Activated CD4-positive, alpha-beta memory T cell treated with anti-CD3 and anti-CD28 coated beads for 36 hours (primary cell): ENCODE results near the gene OPN1MW3. TPM values are rescaled to one million over a fixed set of nuclear protein-coding genes. Genes with fewer than 3 reads are reported as not detected.
"Not testable (repeated sequence)": the region's sequence is repeated elsewhere in the genome, so short reads cannot be mapped to it uniquely, and the experiment has no call there.

Experiments used
- CTCF ChIA-PET: fragments of 350-600 bp; sonication (Branson Sonifier 250); formaldehyde crosslinking; loops from one replicate; lab custom pipeline; 2021; ENCODE audit warnings: antibody characterized with exemption, inconsistent platforms; lab: Charles Lee
- POLR2A ChIA-PET: fragments of 350-600 bp; sonication (Branson Sonifier 250); formaldehyde crosslinking; loops from one replicate; lab custom pipeline; 2021; ENCODE audit warnings: antibody characterized with exemption; lab: Charles Lee
- DNase-seq: peaks from one replicate; pipeline ENCODE4 v3.0.0-alpha.2; 2020
- H3K27ac Mint-ChIP-seq: one replicate; pipeline ENCODE4 v1.8.0; 2021; ENCODE audit warnings: mixed read lengths
- H3K27me3 Mint-ChIP-seq: one replicate; pipeline ENCODE4 v1.8.0; 2021; ENCODE audit warnings: mixed read lengths
- H3K36me3 Mint-ChIP-seq: one replicate; pipeline ENCODE4 v1.8.0; 2021; ENCODE audit warnings: mixed read lengths
- H3K4me1 Mint-ChIP-seq: one replicate; pipeline ENCODE4 v1.8.0; 2021; ENCODE audit warnings: low read depth, mixed read lengths
- H3K4me3 Mint-ChIP-seq: one replicate; pipeline ENCODE4 v1.8.0; 2021; ENCODE audit warnings: mild to moderate bottlenecking, mixed read lengths
- H3K9me3 Mint-ChIP-seq: one replicate; pipeline ENCODE4 v1.8.0; 2021; ENCODE audit warnings: mixed read lengths
- intact Hi-C: fragments of 100-400 bp; cut with micrococcal nuclease; formaldehyde crosslinking; loops from one replicate; pipeline ENCODE4 v1.15.1; 2023
- total RNA-seq, 2 experiments: library from RNA; stranded (reverse); gene quantifications; one replicate each; pipeline ENCODE4 v1.2.3, GENCODE V29; 2021

Gene OPN1MW3
- not detected for total RNA-seq

GRCh38 chrX:154257282-154257681 lies at the start of gene OPN1MW3:
Gene OPN1MW3 (plus strand): TSS chrX:154257582. CDS start chrX:154257620, 38 bp downstream.
- DNase-seq, H3K4me3 Mint-ChIP-seq, H3K27ac Mint-ChIP-seq, CTCF ChIA-PET, intact Hi-C loops, H3K36me3 Mint-ChIP-seq, H3K27me3 Mint-ChIP-seq, POLR2A ChIA-PET, H3K9me3 Mint-ChIP-seq, H3K4me1 Mint-ChIP-seq: not testable (repeated sequence)

DNA sequence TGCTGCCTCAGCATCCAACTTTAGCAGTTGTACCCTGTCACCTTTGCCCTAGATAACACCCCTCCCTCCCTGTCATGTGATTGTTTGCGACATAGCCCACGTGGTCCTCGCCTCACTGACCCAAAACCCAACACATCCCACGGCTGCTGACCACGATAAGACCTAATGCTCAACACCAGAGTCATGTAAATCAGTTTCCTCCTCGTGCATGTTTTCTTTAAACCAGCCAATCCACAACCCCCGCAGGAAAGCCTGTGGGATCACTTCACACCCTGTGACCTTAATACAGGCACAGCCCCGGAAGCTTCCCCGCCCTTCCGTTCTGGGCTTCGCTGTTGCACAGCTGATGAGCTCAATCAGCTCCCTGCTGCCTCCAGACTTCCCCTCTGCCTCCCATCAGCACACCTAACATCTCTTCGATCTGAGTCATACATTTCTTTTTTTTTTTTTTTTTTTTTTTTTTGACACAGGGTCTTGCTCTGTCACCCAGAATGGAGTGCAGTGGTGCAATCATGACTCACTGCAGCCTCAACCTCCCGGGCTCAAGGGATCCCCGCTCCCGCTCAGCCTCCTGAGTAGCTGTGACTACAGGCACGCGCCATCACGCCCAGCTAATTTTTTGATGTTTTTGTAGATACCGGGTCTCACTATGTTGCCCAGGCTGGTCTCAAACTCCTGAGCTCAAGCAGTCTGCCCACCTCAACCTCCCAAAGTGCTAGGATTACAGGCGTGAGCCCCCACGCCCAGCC lies 47.5 kb upstream of the OPN1MW3 start:
- H3K27me3 Mint-ChIP-seq, H3K4me3 Mint-ChIP-seq, intact Hi-C loops, CTCF ChIA-PET, DNase-seq, H3K4me1 Mint-ChIP-seq, H3K36me3 Mint-ChIP-seq, H3K9me3 Mint-ChIP-seq, POLR2A ChIA-PET, H3K27ac Mint-ChIP-seq: not testable (repeated sequence)

DNA sequence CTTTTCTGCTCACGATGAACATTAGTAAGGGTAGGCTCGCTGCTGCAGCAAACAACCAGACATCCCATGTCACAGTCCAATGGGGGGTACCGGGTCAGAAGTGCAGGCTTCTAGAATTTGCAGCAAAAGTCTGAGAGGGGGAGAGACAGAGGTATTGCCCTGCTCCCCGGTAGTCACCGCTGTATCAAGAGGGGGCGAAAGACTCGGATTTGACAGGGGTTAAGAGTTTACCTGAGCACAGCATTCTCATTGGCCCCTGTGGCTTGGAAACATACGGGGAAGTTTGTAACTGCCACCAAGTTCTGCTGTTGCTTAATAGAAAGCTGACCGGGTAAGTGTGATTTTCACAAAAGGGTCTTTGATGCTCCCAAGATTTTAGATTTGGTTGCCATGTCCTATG lies 46.3 kb upstream of the OPN1MW3 start:
- H3K4me1 Mint-ChIP-seq, DNase-seq, H3K27me3 Mint-ChIP-seq, H3K36me3 Mint-ChIP-seq, intact Hi-C loops, H3K4me3 Mint-ChIP-seq, H3K27ac Mint-ChIP-seq, POLR2A ChIA-PET, H3K9me3 Mint-ChIP-seq, CTCF ChIA-PET: not testable (repeated sequence)

DNA sequence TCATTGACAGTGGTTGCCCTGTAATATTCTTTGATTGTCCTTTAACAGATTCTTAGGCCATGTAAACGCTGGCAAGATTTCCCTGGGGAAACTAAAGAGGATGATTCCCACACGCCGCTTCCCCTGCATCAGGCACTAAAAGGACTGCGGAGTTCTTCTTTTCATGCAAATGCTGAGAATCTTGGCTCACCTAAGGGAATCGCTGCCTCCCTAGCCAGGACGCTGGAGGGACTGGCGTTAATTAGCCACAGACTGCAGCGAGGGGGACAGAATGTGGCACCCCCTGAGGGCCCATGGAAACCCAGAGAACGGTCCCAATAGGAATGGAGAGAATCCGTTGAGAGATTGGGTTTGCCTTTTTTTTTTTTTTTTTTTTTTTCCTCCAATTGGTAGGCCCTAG lies 45.9 kb upstream of the OPN1MW3 start:
- H3K27ac Mint-ChIP-seq, H3K4me1 Mint-ChIP-seq, intact Hi-C loops, DNase-seq, CTCF ChIA-PET, H3K27me3 Mint-ChIP-seq, H3K36me3 Mint-ChIP-seq, H3K4me3 Mint-ChIP-seq, H3K9me3 Mint-ChIP-seq, POLR2A ChIA-PET: not testable (repeated sequence)

DNA sequence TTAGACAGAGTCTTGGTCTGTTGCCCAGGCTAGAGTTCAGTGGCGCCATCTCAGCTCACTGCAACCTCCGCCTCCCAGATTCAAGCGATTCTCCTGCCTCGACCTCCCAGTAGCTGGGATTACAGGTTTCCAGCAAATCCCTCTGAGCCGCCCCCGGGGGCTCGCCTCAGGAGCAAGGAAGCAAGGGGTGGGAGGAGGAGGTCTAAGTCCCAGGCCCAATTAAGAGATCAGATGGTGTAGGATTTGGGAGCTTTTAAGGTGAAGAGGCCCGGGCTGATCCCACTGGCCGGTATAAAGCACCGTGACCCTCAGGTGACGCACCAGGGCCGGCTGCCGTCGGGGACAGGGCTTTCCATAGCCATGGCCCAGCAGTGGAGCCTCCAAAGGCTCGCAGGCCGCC lies 37.9 kb upstream of the OPN1MW3 start, which contains the start of gene OPN1MW2:
Gene OPN1MW2, plus strand, starts transcription at position 301 of the 400 bp plus-strand sequence. Its CDS starts 60 bp downstream, at position 361.
- intact Hi-C loops, H3K4me3 Mint-ChIP-seq, H3K27me3 Mint-ChIP-seq, H3K36me3 Mint-ChIP-seq, DNase-seq, CTCF ChIA-PET, H3K27ac Mint-ChIP-seq, H3K4me1 Mint-ChIP-seq, POLR2A ChIA-PET, H3K9me3 Mint-ChIP-seq: not testable (repeated sequence)

DNA sequence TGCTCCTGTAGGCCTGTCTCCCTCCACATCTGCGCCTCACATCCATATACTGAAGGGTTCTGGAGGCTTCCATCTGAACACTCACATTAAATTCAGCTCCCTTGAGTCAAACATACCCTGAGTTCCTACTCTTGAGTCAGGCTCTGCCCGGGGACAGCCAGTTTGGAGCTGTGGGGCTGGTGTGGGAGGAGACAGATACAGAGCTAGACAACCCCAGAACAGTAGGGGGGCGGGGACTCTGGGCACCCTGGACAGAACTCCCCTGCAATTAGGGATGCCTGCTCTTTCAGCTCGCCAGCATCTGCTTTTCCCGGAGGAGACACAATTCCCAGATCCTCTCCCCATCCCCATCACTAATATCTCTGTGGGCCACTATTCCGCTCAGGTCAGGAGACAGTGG lies 32.1 kb upstream of the OPN1MW3 start:
- CTCF ChIA-PET, H3K9me3 Mint-ChIP-seq, DNase-seq, H3K4me3 Mint-ChIP-seq, intact Hi-C loops, H3K36me3 Mint-ChIP-seq, POLR2A ChIA-PET, H3K27ac Mint-ChIP-seq, H3K27me3 Mint-ChIP-seq, H3K4me1 Mint-ChIP-seq: not testable (repeated sequence)

DNA sequence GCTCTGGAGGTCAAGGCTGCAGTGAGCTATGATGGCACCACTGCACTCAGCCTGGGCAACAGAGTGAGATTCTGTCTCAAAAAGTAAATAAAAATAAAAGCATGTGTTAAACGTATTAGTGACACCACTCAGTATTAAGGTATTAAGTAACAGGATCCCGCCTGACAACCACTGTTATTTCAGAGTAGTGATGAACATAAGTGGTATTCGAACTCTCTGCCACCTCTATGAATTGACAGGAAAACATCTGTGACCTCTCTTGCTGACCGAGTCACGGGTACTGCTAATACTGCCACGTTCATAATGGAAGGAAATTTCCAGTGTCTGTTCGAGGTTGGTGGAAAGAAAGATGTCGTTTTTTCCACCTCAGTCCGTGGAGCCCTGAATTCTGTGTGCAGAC lies 30.7 kb upstream of the OPN1MW3 start:
- H3K4me1 Mint-ChIP-seq, H3K27me3 Mint-ChIP-seq, H3K4me3 Mint-ChIP-seq, H3K9me3 Mint-ChIP-seq, CTCF ChIA-PET, H3K27ac Mint-ChIP-seq, intact Hi-C loops, POLR2A ChIA-PET, DNase-seq, H3K36me3 Mint-ChIP-seq: not testable (repeated sequence)

DNA sequence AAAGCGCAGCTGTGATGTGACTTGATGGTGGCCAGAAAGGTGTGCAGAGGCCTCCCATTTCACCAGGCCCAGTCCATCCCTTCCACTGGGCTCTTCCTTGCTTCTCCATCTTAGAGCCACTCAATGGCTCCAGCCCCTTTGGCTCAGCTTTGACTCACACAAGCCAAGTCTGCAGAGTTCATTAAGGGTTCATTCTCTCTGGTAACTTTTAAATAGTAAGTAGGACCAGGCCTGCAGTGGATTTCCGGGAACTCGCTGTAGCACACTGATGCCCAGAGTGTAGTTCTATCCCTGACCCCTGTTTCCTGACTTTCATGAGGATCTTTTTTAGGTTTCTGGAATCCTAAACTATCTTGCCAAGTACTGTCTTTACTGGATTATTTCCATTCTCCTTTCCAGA lies 25.9 kb upstream of the OPN1MW3 start:
- H3K27me3 Mint-ChIP-seq, H3K4me1 Mint-ChIP-seq, intact Hi-C loops, H3K36me3 Mint-ChIP-seq, CTCF ChIA-PET, H3K4me3 Mint-ChIP-seq, H3K27ac Mint-ChIP-seq, POLR2A ChIA-PET, DNase-seq, H3K9me3 Mint-ChIP-seq: not testable (repeated sequence)

GRCh38 chrX:154233620-154234019 lies 23.8 kb upstream of the OPN1MW3 start:
- H3K27me3 Mint-ChIP-seq, CTCF ChIA-PET, POLR2A ChIA-PET, intact Hi-C loops, H3K4me3 Mint-ChIP-seq, H3K4me1 Mint-ChIP-seq, DNase-seq, H3K9me3 Mint-ChIP-seq, H3K36me3 Mint-ChIP-seq, H3K27ac Mint-ChIP-seq: not testable (repeated sequence)

- POLR2A ChIA-PET, H3K4me3 Mint-ChIP-seq, H3K36me3 Mint-ChIP-seq, H3K27ac Mint-ChIP-seq, DNase-seq, intact Hi-C loops, H3K27me3 Mint-ChIP-seq, H3K9me3 Mint-ChIP-seq, CTCF ChIA-PET, H3K4me1 Mint-ChIP-seq: not testable (repeated sequence)
Measured at GRCh38 chrX:154238939-154239559, 18.3 kb upstream of the OPN1MW3 start.

DNA sequence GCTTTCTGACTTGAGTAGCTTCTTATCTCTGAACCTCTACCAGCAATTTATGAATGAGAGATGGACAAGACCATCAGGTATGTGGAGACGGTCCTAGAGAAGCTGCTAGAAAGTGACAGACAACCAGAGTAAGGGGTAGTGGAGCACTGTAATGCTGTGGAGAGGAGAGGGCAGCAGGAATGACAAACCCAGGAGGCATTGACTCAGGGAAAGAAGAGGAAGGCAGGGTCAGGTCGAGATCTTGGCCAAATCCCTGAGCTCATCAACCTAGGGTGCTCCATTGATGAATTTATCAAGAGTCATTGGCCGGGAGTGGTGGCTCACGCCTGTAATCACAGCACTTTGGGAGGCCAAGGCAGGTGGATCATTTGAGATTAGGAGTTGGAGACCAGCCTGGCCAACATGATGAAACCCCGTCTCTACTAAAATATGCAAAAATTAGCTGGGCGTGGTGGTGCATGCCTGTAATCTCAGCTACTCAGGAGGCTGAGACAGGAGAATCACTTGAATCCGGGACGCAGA lies 17.3 kb upstream of the OPN1MW3 start:
- DNase-seq, CTCF ChIA-PET: not testable (repeated sequence)

DNA sequence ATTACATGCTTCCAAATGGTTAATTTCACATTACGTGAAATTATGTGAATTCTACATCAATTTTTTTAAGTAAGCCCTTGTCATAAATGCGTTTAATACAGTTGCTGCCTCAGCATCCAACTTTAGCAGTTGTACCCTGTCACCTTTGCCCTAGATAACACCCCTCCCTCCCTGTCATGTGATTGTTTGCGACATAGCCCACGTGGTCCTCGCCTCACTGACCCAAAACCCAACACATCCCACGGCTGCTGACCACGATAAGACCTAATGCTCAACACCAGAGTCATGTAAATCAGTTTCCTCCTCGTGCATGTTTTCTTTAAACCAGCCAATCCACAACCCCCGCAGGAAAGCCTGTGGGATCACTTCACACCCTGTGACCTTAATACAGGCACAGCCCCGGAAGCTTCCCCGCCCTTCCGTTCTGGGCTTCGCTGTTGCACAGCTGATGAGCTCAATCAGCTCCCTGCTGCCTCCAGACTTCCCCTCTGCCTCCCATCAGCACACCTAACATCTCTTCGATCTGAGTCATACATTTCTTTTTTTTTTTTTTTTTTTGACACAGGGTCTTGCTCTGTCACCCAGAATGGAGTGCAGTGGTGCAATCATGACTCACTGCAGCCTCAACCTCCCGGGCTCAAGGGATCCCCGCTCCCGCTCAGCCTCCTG lies 9.9 kb upstream of the OPN1MW3 start:
- H3K4me3 Mint-ChIP-seq, H3K27me3 Mint-ChIP-seq, H3K27ac Mint-ChIP-seq, H3K4me1 Mint-ChIP-seq, POLR2A ChIA-PET, intact Hi-C loops, H3K9me3 Mint-ChIP-seq, H3K36me3 Mint-ChIP-seq, DNase-seq, CTCF ChIA-PET: not testable (repeated sequence)

More for the DNA sequence above, 17.3 kb upstream of the OPN1MW3 start:
- H3K4me1 Mint-ChIP-seq, H3K27me3 Mint-ChIP-seq, H3K4me3 Mint-ChIP-seq, POLR2A ChIA-PET, H3K36me3 Mint-ChIP-seq, H3K27ac Mint-ChIP-seq, intact Hi-C loops, H3K9me3 Mint-ChIP-seq: not testable (repeated sequence)
